ENCODE data around the gene DLL3.
A peak's percentile ranks its signal among the peaks of the same experiment; 100 is the strongest.

The DLL3 gene

GRCh38 chr19:39481676-39482075 is 17.1 kb upstream of the DLL3 start:
- H3K27me3 ChIP-seq (ENCODE audit: control insufficient read depth, insufficient read depth, low read length, poor library complexity, severe bottlenecking), result no peaks in the 10 kb centered on the region
- H3K9me3 ChIP-seq (ENCODE audit: control insufficient read depth, low read length), result no peaks in the 10 kb centered on the region
- 87 to 92% methylated on average over 11 of the region's 11 CpGs for WGBS, 2 experiments
- no peak overlapping the region for H3K27ac ChIP-seq (ENCODE audit: insufficient read depth, low read depth, low read length, poor library complexity, severe bottlenecking)
- H3K36me3 ChIP-seq (ENCODE audit: control insufficient read depth, insufficient read depth, low read length), result peaks cover 10% of the 10 kb centered on the region
- peaks cover 6% of the 10 kb centered on the region for H3K4me1 ChIP-seq (ENCODE audit: control insufficient read depth, insufficient read depth, low read length)
- H3K4me3 ChIP-seq (ENCODE audit: insufficient read depth, low read depth, low read length), result peak overlapping the region; percentile 88

GRCh38 chr19:39483141-39483540 is 15.6 kb upstream of the DLL3 start:
- peaks cover 6% of the 10 kb centered on the region for H3K4me1 ChIP-seq (ENCODE audit: control insufficient read depth, insufficient read depth, low read length)
- no peaks in the 10 kb centered on the region for H3K9me3 ChIP-seq (ENCODE audit: control insufficient read depth, low read length)
- no peak overlapping the region for H3K27ac ChIP-seq (ENCODE audit: insufficient read depth, low read depth, low read length, poor library complexity, severe bottlenecking)
- peaks cover 10% of the 10 kb centered on the region for H3K36me3 ChIP-seq (ENCODE audit: control insufficient read depth, insufficient read depth, low read length)
- no peak overlapping the region for H3K4me3 ChIP-seq (ENCODE audit: insufficient read depth, low read depth, low read length)
- H3K27me3 ChIP-seq (ENCODE audit: control insufficient read depth, insufficient read depth, low read length, poor library complexity, severe bottlenecking), result no peaks in the 10 kb centered on the region
- 93 to 94% methylated on average over 4 to 6 of the region's 6 CpGs for WGBS, 2 experiments

- Histone ChIP-seq H3K4me3 (ENCODE audit: insufficient read depth, low read depth, low read length) (no peak overlapping the region), H3K36me3 (ENCODE audit: control insufficient read depth, insufficient read depth, low read length) (peaks cover 18% of the 10 kb centered on the region), H3K27me3 (ENCODE audit: control insufficient read depth, insufficient read depth, low read length, poor library complexity, severe bottlenecking) (no peaks in the 10 kb centered on the region), H3K9me3 (ENCODE audit: control insufficient read depth, low read length) (no peaks in the 10 kb centered on the region), H3K4me1 (ENCODE audit: control insufficient read depth, insufficient read depth, low read length) (no peaks in the 10 kb centered on the region), H3K27ac (ENCODE audit: insufficient read depth, low read depth, low read length, poor library complexity, severe bottlenecking) (no peak overlapping the region)
- WGBS, 2 experiments, result 86 to 87% methylated on average over 10 of the region's 10 CpGs
Observed at GRCh38 chr19:39489756-39490155, 9.0 kb upstream of the DLL3 start.

- Histone ChIP-seq H3K4me3 (ENCODE audit: insufficient read depth, low read depth, low read length) (no peak overlapping the region), H3K27ac (ENCODE audit: insufficient read depth, low read depth, low read length, poor library complexity, severe bottlenecking) (no peak overlapping the region), H3K36me3 (ENCODE audit: control insufficient read depth, insufficient read depth, low read length) (peaks cover 11% of the 10 kb centered on the region), H3K9me3 (ENCODE audit: control insufficient read depth, low read length) (no peaks in the 10 kb centered on the region), H3K27me3 (ENCODE audit: control insufficient read depth, insufficient read depth, low read length, poor library complexity, severe bottlenecking) (no peaks in the 10 kb centered on the region), H3K4me1 (ENCODE audit: control insufficient read depth, insufficient read depth, low read length) (no peaks in the 10 kb centered on the region)
- WGBS, 2 experiments, result 96% methylated on average over 6 of the region's 6 CpGs
Observed at GRCh38 chr19:39492225-39492624, 6.5 kb upstream of the DLL3 start.

GRCh38 chr19:39492788-39493187 is 6.0 kb upstream of the DLL3 start:
- H3K27ac ChIP-seq (ENCODE audit: insufficient read depth, low read depth, low read length, poor library complexity, severe bottlenecking), result no peak overlapping the region
- 76 to 86% methylated on average over 2 of the region's 3 CpGs for WGBS, 2 experiments
- H3K9me3 ChIP-seq (ENCODE audit: control insufficient read depth, low read length), result no peaks in the 10 kb centered on the region
- peaks cover 3% of the 10 kb centered on the region for H3K27me3 ChIP-seq (ENCODE audit: control insufficient read depth, insufficient read depth, low read length, poor library complexity, severe bottlenecking)
- no peak overlapping the region for H3K4me3 ChIP-seq (ENCODE audit: insufficient read depth, low read depth, low read length)
- peaks cover 11% of the 10 kb centered on the region for H3K36me3 ChIP-seq (ENCODE audit: control insufficient read depth, insufficient read depth, low read length)
- no peaks in the 10 kb centered on the region for H3K4me1 ChIP-seq (ENCODE audit: control insufficient read depth, insufficient read depth, low read length)

- no peaks in the 10 kb centered on the region for H3K9me3 ChIP-seq (ENCODE audit: control insufficient read depth, low read length)
- H3K36me3 ChIP-seq (ENCODE audit: control insufficient read depth, insufficient read depth, low read length), result peaks cover 8% of the 10 kb centered on the region
- peaks cover 6% of the 10 kb centered on the region for H3K4me1 ChIP-seq (ENCODE audit: control insufficient read depth, insufficient read depth, low read length)
- H3K4me3 ChIP-seq (ENCODE audit: insufficient read depth, low read depth, low read length), result no peak overlapping the region
- peaks cover 22% of the 10 kb centered on the region for H3K27me3 ChIP-seq (ENCODE audit: control insufficient read depth, insufficient read depth, low read length, poor library complexity, severe bottlenecking)
- WGBS, 2 experiments, result 91 to 92% methylated on average over 5 of the region's 5 CpGs
- H3K27ac ChIP-seq (ENCODE audit: insufficient read depth, low read depth, low read length, poor library complexity, severe bottlenecking), result no peak overlapping the region
Observed at GRCh38 chr19:39494661-39495060, 4.1 kb upstream of the DLL3 start.

GRCh38 chr19:39496063-39496462 is 2.7 kb upstream of the DLL3 start:
- H3K27ac ChIP-seq (ENCODE audit: insufficient read depth, low read depth, low read length, poor library complexity, severe bottlenecking), result no peak overlapping the region
- H3K36me3 ChIP-seq (ENCODE audit: control insufficient read depth, insufficient read depth, low read length), result no peaks in the 10 kb centered on the region
- no peaks in the 10 kb centered on the region for H3K9me3 ChIP-seq (ENCODE audit: control insufficient read depth, low read length)
- WGBS, 2 experiments, result 85 to 92% methylated on average over 5 of the region's 5 CpGs
- no peak overlapping the region for H3K4me3 ChIP-seq (ENCODE audit: insufficient read depth, low read depth, low read length)
- H3K27me3 ChIP-seq (ENCODE audit: control insufficient read depth, insufficient read depth, low read length, poor library complexity, severe bottlenecking), result peaks cover 36% of the 10 kb centered on the region
- H3K4me1 ChIP-seq (ENCODE audit: control insufficient read depth, insufficient read depth, low read length), result peaks cover 6% of the 10 kb centered on the region

- H3K4me1 ChIP-seq (ENCODE audit: control insufficient read depth, insufficient read depth, low read length), result peaks cover 6% of the 10 kb centered on the region
- H3K36me3 ChIP-seq (ENCODE audit: control insufficient read depth, insufficient read depth, low read length), result no peaks in the 10 kb centered on the region
- H3K9me3 ChIP-seq (ENCODE audit: control insufficient read depth, low read length), result no peaks in the 10 kb centered on the region
- H3K4me3 ChIP-seq (ENCODE audit: insufficient read depth, low read depth, low read length), result peak overlapping the region; percentile 11
- H3K27ac ChIP-seq (ENCODE audit: insufficient read depth, low read depth, low read length, poor library complexity, severe bottlenecking), result no peak overlapping the region
- 0% methylated on average over 7 of the region's 7 CpGs for WGBS, 2 experiments
- H3K27me3 ChIP-seq (ENCODE audit: control insufficient read depth, insufficient read depth, low read length, poor library complexity, severe bottlenecking), result peaks cover 52% of the 10 kb centered on the region
Observed at GRCh38 chr19:39497701-39497995, 1.1 kb upstream of the DLL3 start.

GRCh38 chr19:39497996-39498797 is 550 bp upstream of the DLL3 start:
- WGBS, 2 experiments, result 3% methylated on average over 40 of the region's 40 CpGs

GRCh38 chr19:39499932-39500331 is 1.2 kb downstream of the DLL3 start:
- H3K4me3 ChIP-seq (ENCODE audit: insufficient read depth, low read depth, low read length), result no peak overlapping the region
- H3K36me3 ChIP-seq (ENCODE audit: control insufficient read depth, insufficient read depth, low read length), result no peaks in the 10 kb centered on the region
- 78 to 86% methylated on average over 8 of the region's 8 CpGs for WGBS, 2 experiments
- H3K9me3 ChIP-seq (ENCODE audit: control insufficient read depth, low read length), result no peaks in the 10 kb centered on the region
- no peak overlapping the region for H3K27ac ChIP-seq (ENCODE audit: insufficient read depth, low read depth, low read length, poor library complexity, severe bottlenecking)
- peaks cover 74% of the 10 kb centered on the region for H3K27me3 ChIP-seq (ENCODE audit: control insufficient read depth, insufficient read depth, low read length, poor library complexity, severe bottlenecking)
- peaks cover 6% of the 10 kb centered on the region for H3K4me1 ChIP-seq (ENCODE audit: control insufficient read depth, insufficient read depth, low read length)

More at GRCh38 chr19:39497996-39498797, 550 bp upstream of the DLL3 start:
- peak overlapping the region; percentile 11 for H3K4me3 ChIP-seq (ENCODE audit: insufficient read depth, low read depth, low read length)
- no peaks in the 10 kb centered on the region for H3K9me3 ChIP-seq (ENCODE audit: control insufficient read depth, low read length)
- H3K27me3 ChIP-seq (ENCODE audit: control insufficient read depth, insufficient read depth, low read length, poor library complexity, severe bottlenecking), result peaks cover 57% of the 10 kb centered on the region
- peak overlapping the region; percentile 64 for H3K27ac ChIP-seq (ENCODE audit: insufficient read depth, low read depth, low read length, poor library complexity, severe bottlenecking)
- H3K36me3 ChIP-seq (ENCODE audit: control insufficient read depth, insufficient read depth, low read length), result no peaks in the 10 kb centered on the region
- H3K4me1 ChIP-seq (ENCODE audit: control insufficient read depth, insufficient read depth, low read length), result peaks cover 6% of the 10 kb centered on the region
